ENCODE measurements around the gene CXorf58.

DNA sequence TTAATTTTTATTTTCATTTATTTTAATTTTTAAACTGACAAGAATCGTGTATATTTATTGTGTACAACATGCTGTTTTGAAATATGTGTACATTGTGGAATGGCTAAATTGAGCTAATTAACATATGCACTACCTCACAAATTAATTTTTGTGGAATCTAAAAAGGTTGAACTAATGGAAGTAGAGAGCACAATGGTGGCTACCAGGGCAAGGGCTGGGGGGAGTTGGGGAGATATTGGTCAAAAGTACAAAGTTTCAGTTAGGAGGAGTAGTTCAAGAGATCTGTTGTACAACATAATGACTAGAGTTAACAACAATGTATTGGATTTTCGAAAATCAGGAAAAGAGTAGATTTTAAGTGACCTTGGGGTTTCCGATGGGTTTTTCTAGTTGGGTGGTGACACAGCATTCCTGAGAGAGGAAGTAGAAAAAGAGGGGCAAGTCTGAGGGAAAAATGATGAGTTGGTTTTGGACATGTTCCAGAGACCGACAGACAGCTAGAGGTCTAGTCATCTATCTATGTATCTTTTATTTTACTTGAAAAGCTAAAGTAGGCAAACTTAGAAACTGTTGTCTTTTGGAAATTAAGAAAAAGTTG, 23.3 kb upstream of the CXorf58 start:
- TF ChIP-seq, protein P1, sequence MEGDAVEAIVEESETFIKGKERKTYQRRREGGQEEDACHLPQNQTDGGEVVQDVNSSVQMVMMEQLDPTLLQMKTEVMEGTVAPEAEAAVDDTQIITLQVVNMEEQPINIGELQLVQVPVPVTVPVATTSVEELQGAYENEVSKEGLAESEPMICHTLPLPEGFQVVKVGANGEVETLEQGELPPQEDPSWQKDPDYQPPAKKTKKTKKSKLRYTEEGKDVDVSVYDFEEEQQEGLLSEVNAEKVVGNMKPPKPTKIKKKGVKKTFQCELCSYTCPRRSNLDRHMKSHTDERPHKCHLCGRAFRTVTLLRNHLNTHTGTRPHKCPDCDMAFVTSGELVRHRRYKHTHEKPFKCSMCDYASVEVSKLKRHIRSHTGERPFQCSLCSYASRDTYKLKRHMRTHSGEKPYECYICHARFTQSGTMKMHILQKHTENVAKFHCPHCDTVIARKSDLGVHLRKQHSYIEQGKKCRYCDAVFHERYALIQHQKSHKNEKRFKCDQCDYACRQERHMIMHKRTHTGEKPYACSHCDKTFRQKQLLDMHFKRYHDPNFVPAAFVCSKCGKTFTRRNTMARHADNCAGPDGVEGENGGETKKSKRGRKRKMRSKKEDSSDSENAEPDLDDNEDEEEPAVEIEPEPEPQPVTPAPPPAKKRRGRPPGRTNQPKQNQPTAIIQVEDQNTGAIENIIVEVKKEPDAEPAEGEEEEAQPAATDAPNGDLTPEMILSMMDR (IDR thresholded peaks at IDR 0.05; ENCODE audit: borderline replicate concordance, extremely low read depth, low read length, poor library complexity, severe bottlenecking): no peak
- TF ChIP-seq EZH2 (IDR thresholded peaks at IDR 0.05; ENCODE audit: borderline replicate concordance, low read depth, low read length, severe bottlenecking): no peak

All from DND-41 (cell line).